T-cell (primary cell): ENCODE measurements around the gene EHBP1L1. TPM values are rescaled to one million over a fixed set of nuclear protein-coding genes. Genes with fewer than 3 reads are reported as not detected.
"Not testable (repeated sequence)": the region's sequence is repeated elsewhere in the genome, so short reads cannot be mapped to it uniquely, and the experiment has no call there.

Source experiments
- ATAC-seq, 4 experiments: fragments of 200-7000 bp in 3 of 4; fragments of 150-1000 bp in 1 of 4; cut with Tn5 transposase; replicated peaks in 1 of 4; 1 replicate in 3 of 4; 2 replicates in 1 of 4; pipeline ENCODE4 v1.10.0; 2021; ENCODE audit warnings: moderate library complexity in 3 of 4, mild to moderate bottlenecking in 2 of 4, moderate number of reproducible peaks in 1 of 4
- CTCF ChIA-PET, 2 donors: fragments of 300-600 bp; sonication (Branson Sonifier 250); formaldehyde crosslinking; loops; one replicate each; lab custom pipeline; 2022; ENCODE audit warnings: antibody characterized with exemption in 2 of 2; lab: Charles Lee
- POLR2A ChIA-PET, 2 donors: fragments of 300-600 bp; sonication (Branson Sonifier 250); formaldehyde crosslinking; loops; one replicate each; lab custom pipeline; 2022; ENCODE audit warnings: antibody characterized with exemption in 2 of 2; lab: Charles Lee
- DNase-seq, 35 experiments: peaks; one replicate each; pipeline versions ENCODE4 v3.0.0 to v3.0.0-alpha.2; 2013 to 2023
- H3K27ac ChIP-seq: one replicate; pipeline ENCODE4 v1.5.1; 2013; ENCODE audit warnings: low read length
- H3K27me3 ChIP-seq, 2 experiments: replicated peaks in 1 of 2; 1 replicate in 1 of 2; 2 replicates in 1 of 2; pipeline versions ENCODE4 v1.6.1 to v1.7.0; 2013; ENCODE audit warnings: low read length in 1 of 2, mixed read lengths in 1 of 2; ENCODE audit not compliant: control insufficient read depth in 2 of 2, insufficient read depth in 2 of 2; ENCODE audit errors: extremely low read depth in 1 of 2
- H3K36me3 ChIP-seq, 2 donors: 1 replicate in 1 of 2; 2 replicates in 1 of 2; pipeline versions ENCODE4 v1.6.1 to v1.7.0; 2013; ENCODE audit warnings: low read length in 1 of 2; ENCODE audit not compliant: control insufficient read depth in 2 of 2, insufficient read depth in 1 of 2; ENCODE audit errors: extremely low read depth in 1 of 2
- H3K4me1 ChIP-seq, 2 experiments: 1 replicate in 1 of 2; 2 replicates in 1 of 2; pipeline versions ENCODE4 v1.6.1 to v1.7.0; 2013; ENCODE audit warnings: low read length in 2 of 2, mixed read lengths in 1 of 2; ENCODE audit not compliant: insufficient read depth in 2 of 2, control insufficient read depth in 1 of 2; ENCODE audit errors: extremely low read depth in 1 of 2
- H3K4me3 ChIP-seq, 2 donors: 1 replicate in 1 of 2; 2 replicates in 1 of 2; pipeline versions ENCODE4 v1.5.1 to v1.7.0; 2013; ENCODE audit warnings: mild to moderate bottlenecking in 2 of 2, low read length in 1 of 2, moderate library complexity in 1 of 2; ENCODE audit not compliant: control insufficient read depth in 1 of 2; ENCODE audit errors: extremely low read depth in 1 of 2
- H3K9me3 ChIP-seq: 2 replicates; pipeline ENCODE4 v1.7.0; 2013
- H3K27ac Mint-ChIP-seq, 2 donors: one replicate each; pipeline ENCODE4 v1.8.0; 2020 to 2021; ENCODE audit warnings: mild to moderate bottlenecking in 2 of 2, mixed read lengths in 2 of 2
- H3K27me3 Mint-ChIP-seq, 2 donors: one replicate each; pipeline ENCODE4 v1.8.0; 2021 to 2022; ENCODE audit warnings: mixed read lengths in 2 of 2
- H3K36me3 Mint-ChIP-seq: one replicate; pipeline ENCODE4 v1.8.0; 2021; ENCODE audit warnings: mixed read lengths
- H3K4me1 Mint-ChIP-seq, 3 donors: one replicate each; pipeline ENCODE4 v1.8.0; 2020 to 2022; ENCODE audit warnings: mixed read lengths in 3 of 3, mild to moderate bottlenecking in 1 of 3
- H3K4me3 Mint-ChIP-seq, 3 donors: one replicate each; pipeline ENCODE4 v1.8.0; 2020 to 2022; ENCODE audit warnings: mild to moderate bottlenecking in 3 of 3, mixed read lengths in 3 of 3, moderate library complexity in 3 of 3
- H3K9me3 Mint-ChIP-seq, 3 donors: one replicate each; pipeline ENCODE4 v1.8.0; 2020 to 2022; ENCODE audit warnings: mixed read lengths in 3 of 3
- WGBS: methylation state at CpG from one replicate; pipeline ENCODE4 v1.1.5; 2013; ENCODE audit warnings: missing lambda C conversion rate; ENCODE audit not compliant: insufficient coverage; 5-methylcytosine and 5-hydroxymethylcytosine counted together
- total RNA-seq, 35 experiments: library from RNA in 6 of 35; stranded (reverse) in 6 of 35; fragments of 120-200 nt in 1 of 35; gene quantifications; one replicate each; pipeline versions ENCODE4 v1.2.1 to v1.2.4 and lab custom pipeline; 2013 to 2026

Gene EHBP1L1
- total RNA-seq, 5 donors from 2014 or later (not counting 1 experiment from before 2014, with no cell fraction given), result 115 to 170 (median 150) TPM

- peaks cover 40 to 50% (median 42%) of the 10 kb centered on the region in 3 donors for H3K4me1 Mint-ChIP-seq
- peaks cover 15 to 61% of the 10 kb centered on the region in 2 experiments for H3K4me1 ChIP-seq
- CTCF ChIA-PET, result no interaction called here
Observed at GRCh38 chr11:65636108-65637031, 60.5 kb downstream of the EHBP1L1 start.

GRCh38 chr11:65637032-65637557 lies 61.2 kb downstream of the EHBP1L1 start:
- Mint-ChIP-seq H3K27ac (peak overlapping the region; percentile 75 to 77), H3K27me3 (no peaks in the 10 kb centered on the region), H3K36me3 (peaks cover 8% of the 10 kb centered on the region), H3K4me3 (peak overlapping the region; percentile 78 to 92 (median 89)), H3K4me1 (peaks cover 47 to 57% (median 49%) of the 10 kb centered on the region in 3 donors), H3K9me3 (no peaks in the 10 kb centered on the region)
- H3K9me3 ChIP-seq, result no peaks in the 10 kb centered on the region
- H3K27me3 ChIP-seq, result no peaks in the 10 kb centered on the region
- no CpG with 5 or more reads among the region's 3 CpGs for WGBS
- DNase-seq, result no peak
- no peak for ATAC-seq
- H3K36me3 ChIP-seq, result peaks cover 20 to 46% of the 10 kb centered on the region in 2 donors
- H3K4me3 ChIP-seq, result no peak overlapping the region
- H3K4me1 ChIP-seq, result peaks cover 18 to 68% of the 10 kb centered on the region in 2 experiments
- peak overlapping the region; percentile 72 for H3K27ac ChIP-seq
- ChIA-PET CTCF (interaction anchor here in 1 of 2 donors (1.4 kb wide), 1 partner anchor 21 kb away, joined by 4 read pairs; the partner anchor contains the start of gene PCNX3), POLR2A (interaction anchor here in 1 of 2 donors (1.3 to 3.2 kb wide), 2 partner anchors 16 to 21 kb away, joined by 7 to 21 read pairs; partner anchors contain the start of gene PCNX3)

More at GRCh38 chr11:65636108-65637031, 60.5 kb downstream of the EHBP1L1 start:
- peaks cover 20 to 43% of the 10 kb centered on the region in 2 donors for H3K36me3 ChIP-seq
- Mint-ChIP-seq H3K27me3 (no peaks in the 10 kb centered on the region), H3K4me3 (peak overlapping the region; percentile 51 to 92 (median 63)), H3K27ac (peak overlapping the region; percentile 71 to 75), H3K9me3 (no peaks in the 10 kb centered on the region), H3K36me3 (peaks cover 6% of the 10 kb centered on the region)
- DNase-seq (no peak), ATAC-seq (no peak)
- no peak overlapping the region for H3K4me3 ChIP-seq
- POLR2A ChIA-PET, result no interaction called here
- H3K9me3 ChIP-seq, result no peaks in the 10 kb centered on the region
- whole genome bisulfite sequencing, result 94% methylated on average over 14 of the region's 28 CpGs
- no peak overlapping the region for H3K27ac ChIP-seq
- no peaks in the 10 kb centered on the region for H3K27me3 ChIP-seq

- ATAC-seq (peak; percentile 58 to 76 (median 66)), DNase-seq (peak in 34 of 35 experiments; percentile 34 to 89 (median 58))
- 5% methylated on average over 34 of the region's 46 CpGs for WGBS
- Histone ChIP-seq H3K4me3 (peak within 1 kb of the TSS; percentile 93 to 96), H3K36me3 (peaks cover 22 to 50% of the 10 kb centered on the region in 2 donors), H3K27ac (peak within 1 kb of the TSS; percentile 100), H3K27me3 (no peaks in the 10 kb centered on the region), H3K4me1 (peaks cover 20 to 76% of the 10 kb centered on the region in 2 experiments), H3K9me3 (no peaks in the 10 kb centered on the region)
- peaks cover 47 to 57% (median 49%) of the 10 kb centered on the region in 3 donors for H3K4me1 Mint-ChIP-seq
- H3K36me3 Mint-ChIP-seq, result peaks cover 8% of the 10 kb centered on the region
- H3K4me3 Mint-ChIP-seq, result peak within 1 kb of the TSS; percentile 89 to 95 (median 92)
- ChIA-PET POLR2A (interaction anchor here (0.6 to 3.2 kb wide), 7 partner anchors 15 to 674 kb away, joined by 3 to 21 read pairs (median 3); partner anchors contain the start of genes PCNX3 (in 1 of the 2) and SF3B2 (in 1 of the 2)), CTCF (interaction anchor here (0.5 to 1.4 kb wide), 3 partner anchors 22 to 353 kb away, joined by 3 to 6 read pairs (median 4); partner anchors contain the start of gene PCNX3 (in 1 of the 2))
- H3K9me3 Mint-ChIP-seq, result no peaks in the 10 kb centered on the region
- H3K27me3 Mint-ChIP-seq, result no peaks in the 10 kb centered on the region
- peak within 1 kb of the TSS; percentile 94 to 96 for H3K27ac Mint-ChIP-seq
Observed at GRCh38 chr11:65637794-65638419, 62.1 kb downstream of the EHBP1L1 start, which contains the start of gene SIPA1. Gene SIPA1, plus strand, starts transcription at chr11:65638101. Its CDS starts 2,821 bp downstream, at chr11:65640922.

GRCh38 chr11:65639228-65639597 lies 63.4 kb downstream of the EHBP1L1 start:
- Mint-ChIP-seq H3K36me3 (peaks cover 17% of the 10 kb centered on the region), H3K4me3 (peak overlapping the region; percentile 89 to 95 (median 92)), H3K4me1 (peaks cover 52 to 62% (median 54%) of the 10 kb centered on the region in 3 donors), H3K27ac (peak overlapping the region; percentile 94 to 96)
- not testable (repeated sequence) for ATAC-seq, DNase-seq, H3K27me3 Mint-ChIP-seq, H3K27me3 ChIP-seq, H3K9me3 ChIP-seq, H3K9me3 Mint-ChIP-seq
- peak overlapping the region; percentile 100 for H3K27ac ChIP-seq
- peak overlapping the region; percentile 93 to 96 for H3K4me3 ChIP-seq
- whole genome bisulfite sequencing, result 70% methylated on average over 3 of the region's 9 CpGs
- peaks cover 21 to 77% of the 10 kb centered on the region in 2 experiments for H3K4me1 ChIP-seq
- H3K36me3 ChIP-seq, result peaks cover 22 to 60% of the 10 kb centered on the region in 2 donors
- POLR2A ChIA-PET, result interaction anchor here in 1 of 2 donors (0.5 to 3.2 kb wide), 8 partner anchors 13 to 764 kb away, joined by 3 to 21 read pairs (median 3); partner anchors contain the start of gene PCNX3
- CTCF ChIA-PET, result interaction anchor here in 1 of 2 donors (0.5 to 2.3 kb wide), 3 partner anchors 13 to 73 kb away, joined by 3 to 13 read pairs (median 4); partner anchors contain the start of gene RELA

GRCh38 chr11:65639623-65640482 lies 64.0 kb downstream of the EHBP1L1 start:
- no peaks in the 10 kb centered on the region for H3K27me3 ChIP-seq
- H3K36me3 ChIP-seq, result peaks cover 20 to 59% of the 10 kb centered on the region in 2 donors
- peak overlapping the region; percentile 89 to 95 (median 92) for H3K4me3 Mint-ChIP-seq
- no peaks in the 10 kb centered on the region for H3K9me3 ChIP-seq
- peaks cover 54 to 63% (median 55%) of the 10 kb centered on the region in 3 donors for H3K4me1 Mint-ChIP-seq
- H3K27ac ChIP-seq, result peak overlapping the region; percentile 100
- peaks cover 17% of the 10 kb centered on the region for H3K36me3 Mint-ChIP-seq
- peak; percentile 53 to 78 (median 58) for ATAC-seq
- CTCF ChIA-PET, result interaction anchor here in 1 of 2 donors (0.5 to 2.3 kb wide), 3 partner anchors 13 to 74 kb away, joined by 3 to 13 read pairs (median 4); partner anchors contain the start of gene RELA
- no peaks in the 10 kb centered on the region for H3K27me3 Mint-ChIP-seq
- DNase-seq, result peak; percentile 52 to 93 (median 88)
- peak overlapping the region; percentile 66 to 93 for H3K4me3 ChIP-seq
- peaks cover 21 to 77% of the 10 kb centered on the region in 2 experiments for H3K4me1 ChIP-seq
- H3K27ac Mint-ChIP-seq, result peak overlapping the region; percentile 94 to 96
- 4% methylated on average over 7 of the region's 8 CpGs for WGBS
- H3K9me3 Mint-ChIP-seq, result no peaks in the 10 kb centered on the region
- POLR2A ChIA-PET, result interaction anchor here (0.5 to 3.2 kb wide), 7 partner anchors 13 to 765 kb away, joined by 3 to 21 read pairs (median 4); partner anchors contain the start of gene PCNX3 (in 1 of the 2)
